ENCODE results near the gene PARVB. TPM values are rescaled to one million over a fixed set of nuclear protein-coding genes. Genes with fewer than 3 reads are reported as not detected.

The PARVB gene
- total and polyA plus RNA-seq, 7 experiments from 2014 or later, result 0.18 to 51.2 (median 4.2) TPM

- CTCF ChIA-PET, result no interaction called here
- no peak for ATAC-seq
- intact Hi-C loops (cut with micrococcal nuclease), result no loop called here
- Mint-ChIP-seq H3K27ac (no peak overlapping the region), H3K27me3 (no peaks in the 10 kb centered on the region), H3K36me3 (peaks cover 0 to 5% (median 0%) of the 10 kb centered on the region in 5 donors), H3K4me3 (no peak overlapping the region), H3K4me1 (no peaks in the 10 kb centered on the region), H3K9me3 (no peaks in the 10 kb centered on the region)
- Histone ChIP-seq H3K36me3 (ENCODE audit: control insufficient read depth in 2 of 3, insufficient read depth in 3 of 3, low read length in 3 of 3) (no peaks in the 10 kb centered on the region), H3K27me3 (ENCODE audit: control insufficient read depth in 2 of 2, insufficient read depth in 2 of 2, low read length in 2 of 2) (no peaks in the 10 kb centered on the region), H3K27ac (ENCODE audit: low read depth, low read length) (no peak overlapping the region), H3K4me1 (ENCODE audit: control insufficient read depth in 2 of 2, insufficient read depth in 2 of 2, low read length in 2 of 2) (no peaks in the 10 kb centered on the region), H3K4me3 (ENCODE audit: low read length) (no peak overlapping the region), H3K9me3 (ENCODE audit: control insufficient read depth in 2 of 3, low read length in 3 of 3) (no peaks in the 10 kb centered on the region)
- POLR2A ChIA-PET, result no interaction called here
- DNase-seq, result no peak
Observed at GRCh38 chr22:44098021-44098739, 74.1 kb downstream of the PARVB start.

GRCh38 chr22:44098966-44099530, 74.9 kb downstream of the PARVB start:
- ATAC-seq (no peak), DNase-seq (no peak)
- Mint-ChIP-seq H3K27me3 (no peaks in the 10 kb centered on the region), H3K4me3 (no peak overlapping the region), H3K27ac (no peak overlapping the region), H3K9me3 (no peaks in the 10 kb centered on the region), H3K4me1 (no peaks in the 10 kb centered on the region), H3K36me3 (peaks cover 0 to 5% (median 0%) of the 10 kb centered on the region in 5 donors)
- Histone ChIP-seq H3K4me1 (ENCODE audit: control insufficient read depth in 2 of 2, insufficient read depth in 2 of 2, low read length in 2 of 2) (no peaks in the 10 kb centered on the region), H3K27me3 (ENCODE audit: control insufficient read depth in 2 of 2, insufficient read depth in 2 of 2, low read length in 2 of 2) (no peaks in the 10 kb centered on the region), H3K27ac (ENCODE audit: low read depth, low read length) (no peak overlapping the region), H3K36me3 (ENCODE audit: control insufficient read depth in 2 of 3, insufficient read depth in 3 of 3, low read length in 3 of 3) (no peaks in the 10 kb centered on the region), H3K9me3 (ENCODE audit: control insufficient read depth in 2 of 3, low read length in 3 of 3) (no peaks in the 10 kb centered on the region), H3K4me3 (ENCODE audit: low read length) (no peak overlapping the region)
- intact Hi-C loops (cut with micrococcal nuclease), result no loop called here
- CTCF ChIA-PET, result interaction anchor here (0.5 kb wide), 1 partner anchor 108 kb away, joined by 3 read pairs; no protein-coding TSS in a partner anchor
- POLR2A ChIA-PET, result no interaction called here

- Histone ChIP-seq H3K27me3 (ENCODE audit: control insufficient read depth in 2 of 2, insufficient read depth in 2 of 2, low read length in 2 of 2) (no peaks in the 10 kb centered on the region), H3K27ac (ENCODE audit: low read depth, low read length) (no peak overlapping the region), H3K9me3 (ENCODE audit: control insufficient read depth in 2 of 3, low read length in 3 of 3) (no peaks in the 10 kb centered on the region), H3K4me3 (ENCODE audit: low read length) (no peak overlapping the region), H3K36me3 (ENCODE audit: control insufficient read depth in 2 of 3, insufficient read depth in 3 of 3, low read length in 3 of 3) (no peaks in the 10 kb centered on the region), H3K4me1 (ENCODE audit: control insufficient read depth in 2 of 2, insufficient read depth in 2 of 2, low read length in 2 of 2) (no peaks in the 10 kb centered on the region)
- no peak overlapping the region for H3K27ac Mint-ChIP-seq
- peaks cover 0 to 5% (median 0%) of the 10 kb centered on the region in 5 donors for H3K36me3 Mint-ChIP-seq
- H3K27me3 Mint-ChIP-seq, result no peaks in the 10 kb centered on the region
- ATAC-seq, result no peak
- H3K4me1 Mint-ChIP-seq, result no peaks in the 10 kb centered on the region
- no peak overlapping the region for H3K4me3 Mint-ChIP-seq
- intact Hi-C loops (cut with micrococcal nuclease), result no loop called here
- POLR2A ChIA-PET, result no interaction called here
- no peak for DNase-seq
- CTCF ChIA-PET, result interaction anchor here (0.5 kb wide), 1 partner anchor 109 kb away, joined by 3 read pairs; no protein-coding TSS in a partner anchor
- H3K9me3 Mint-ChIP-seq, result no peaks in the 10 kb centered on the region
Observed at GRCh38 chr22:44099696-44100095, 75.6 kb downstream of the PARVB start.

- CTCF ChIA-PET, result no interaction called here
- Histone ChIP-seq H3K9me3 (ENCODE audit: control insufficient read depth in 2 of 3, low read length in 3 of 3) (no peaks in the 10 kb centered on the region), H3K4me1 (ENCODE audit: control insufficient read depth in 2 of 2, insufficient read depth in 2 of 2, low read length in 2 of 2) (no peaks in the 10 kb centered on the region), H3K27me3 (ENCODE audit: control insufficient read depth in 2 of 2, insufficient read depth in 2 of 2, low read length in 2 of 2) (no peaks in the 10 kb centered on the region), H3K4me3 (ENCODE audit: low read length) (no peak overlapping the region), H3K27ac (ENCODE audit: low read depth, low read length) (no peak overlapping the region), H3K36me3 (ENCODE audit: control insufficient read depth in 2 of 3, insufficient read depth in 3 of 3, low read length in 3 of 3) (no peaks in the 10 kb centered on the region)
- H3K36me3 Mint-ChIP-seq, result peaks cover 0 to 5% (median 0%) of the 10 kb centered on the region in 5 donors
- H3K4me1 Mint-ChIP-seq, result no peaks in the 10 kb centered on the region
- no peak overlapping the region for H3K27ac Mint-ChIP-seq
- H3K4me3 Mint-ChIP-seq, result no peak overlapping the region
- H3K27me3 Mint-ChIP-seq, result no peaks in the 10 kb centered on the region
- intact Hi-C loops (cut with micrococcal nuclease), result no loop called here
- DNase-seq, result no peak
- POLR2A ChIA-PET, result no interaction called here
- H3K9me3 Mint-ChIP-seq, result no peaks in the 10 kb centered on the region
- no peak for ATAC-seq
Observed at GRCh38 chr22:44100411-44100810, 76.3 kb downstream of the PARVB start.

GRCh38 chr22:44102121-44102520, 78.0 kb downstream of the PARVB start:
- Histone ChIP-seq H3K4me3 (ENCODE audit: low read length) (no peak overlapping the region), H3K27ac (ENCODE audit: low read depth, low read length) (no peak overlapping the region), H3K4me1 (ENCODE audit: control insufficient read depth in 2 of 2, insufficient read depth in 2 of 2, low read length in 2 of 2) (no peaks in the 10 kb centered on the region), H3K9me3 (ENCODE audit: control insufficient read depth in 2 of 3, low read length in 3 of 3) (no peaks in the 10 kb centered on the region), H3K36me3 (ENCODE audit: control insufficient read depth in 2 of 3, insufficient read depth in 3 of 3, low read length in 3 of 3) (no peaks in the 10 kb centered on the region), H3K27me3 (ENCODE audit: control insufficient read depth in 2 of 2, insufficient read depth in 2 of 2, low read length in 2 of 2) (no peaks in the 10 kb centered on the region)
- Mint-ChIP-seq H3K27me3 (no peaks in the 10 kb centered on the region), H3K36me3 (peaks cover 0 to 5% (median 0%) of the 10 kb centered on the region in 5 donors), H3K27ac (no peak overlapping the region), H3K4me3 (no peak overlapping the region), H3K9me3 (no peaks in the 10 kb centered on the region), H3K4me1 (no peaks in the 10 kb centered on the region)
- POLR2A ChIA-PET, result no interaction called here
- intact Hi-C loops (cut with micrococcal nuclease), result no loop called here
- CTCF ChIA-PET, result no interaction called here
- no peak for DNase-seq
- ATAC-seq, result no peak

GRCh38 chr22:44102856-44103255, 78.8 kb downstream of the PARVB start:
- H3K9me3 Mint-ChIP-seq, result no peaks in the 10 kb centered on the region
- no peaks in the 10 kb centered on the region for H3K36me3 ChIP-seq (ENCODE audit: control insufficient read depth in 2 of 3, insufficient read depth in 3 of 3, low read length in 3 of 3)
- H3K27me3 Mint-ChIP-seq, result no peaks in the 10 kb centered on the region
- ChIA-PET POLR2A (no interaction called here), CTCF (no interaction called here)
- DNase-seq (no peak), ATAC-seq (no peak)
- H3K4me3 Mint-ChIP-seq, result no peak overlapping the region
- H3K27ac ChIP-seq (ENCODE audit: low read depth, low read length), result no peak overlapping the region
- no peaks in the 10 kb centered on the region for H3K27me3 ChIP-seq (ENCODE audit: control insufficient read depth in 2 of 2, insufficient read depth in 2 of 2, low read length in 2 of 2)
- H3K36me3 Mint-ChIP-seq, result peaks cover 0 to 5% (median 0%) of the 10 kb centered on the region in 5 donors
- no peaks in the 10 kb centered on the region for H3K9me3 ChIP-seq (ENCODE audit: control insufficient read depth in 2 of 3, low read length in 3 of 3)
- intact Hi-C loops (cut with micrococcal nuclease), result no loop called here
- H3K4me1 ChIP-seq (ENCODE audit: control insufficient read depth in 2 of 2, insufficient read depth in 2 of 2, low read length in 2 of 2), result no peaks in the 10 kb centered on the region
- no peaks in the 10 kb centered on the region for H3K4me1 Mint-ChIP-seq
- H3K27ac Mint-ChIP-seq, result no peak overlapping the region
- no peak overlapping the region for H3K4me3 ChIP-seq (ENCODE audit: low read length)

Measured in naive thymus-derived CD4-positive, alpha-beta T cell (primary cell).